AG09309 (cell line): Measurements from ENCODE around the gene GLS.

ENCODE experiments used
- DNase-seq: peaks from one replicate; pipeline ENCODE4 v3.0.0-alpha.2; 2010; ENCODE audit warnings: low read depth
- H3K4me3 ChIP-seq: 2 replicates; pipeline ENCODE4 v1.5.1; 2011; ENCODE audit warnings: mild to moderate bottlenecking, low read depth, low read length, moderate library complexity; ENCODE audit not compliant: control insufficient read depth
- CTCF ChIP-seq: IDR thresholded peaks from 2 replicates; pipeline ENCODE4 v1.5.1; 2011; ENCODE audit warnings: mild to moderate bottlenecking, low read depth, low read length, inconsistent platforms; ENCODE audit not compliant: insufficient read depth, control insufficient read depth; ENCODE audit errors: missing control alignments

The GLS gene

GRCh38 chr2:190965580-190966222, 85.1 kb downstream of the GLS start:
- TF ChIP-seq CTCF, result no peak
- no peak for DNase-seq
- H3K4me3 ChIP-seq, result no peak overlapping the region

- H3K4me3 ChIP-seq, result no peak overlapping the region
- no peak for DNase-seq
- TF ChIP-seq CTCF, result no peak
Measured at GRCh38 chr2:190968522-190968921, 87.9 kb downstream of the GLS start.

- DNase-seq, result no peak
- no peak overlapping the region for H3K4me3 ChIP-seq
- TF ChIP-seq CTCF, result no peak
Measured at GRCh38 chr2:190970160-190970559, 89.5 kb downstream of the GLS start.

GRCh38 chr2:190970873-190971506, 90.4 kb downstream of the GLS start:
- no peak for DNase-seq
- TF ChIP-seq CTCF, result no peak
- H3K4me3 ChIP-seq, result no peak overlapping the region

GRCh38 chr2:190972213-190972612, 91.6 kb downstream of the GLS start:
- no peak for TF ChIP-seq CTCF
- H3K4me3 ChIP-seq, result no peak overlapping the region
- DNase-seq, result no peak

- no peak overlapping the region for H3K4me3 ChIP-seq
- TF ChIP-seq CTCF, result no peak
- DNase-seq, result peak; percentile 25
Measured at GRCh38 chr2:190972846-190973245, 92.2 kb downstream of the GLS start.
